GM12873 (cell line): ENCODE measurements around the gene IL17RE.

ENCODE experiments used
- CTCF ChIP-seq: IDR thresholded peaks from 2 replicates; pipeline ENCODE4 v1.5.1; 2012; ENCODE audit warnings: low read depth, mild to moderate bottlenecking, moderate library complexity, low read length, control low read depth; ENCODE audit not compliant: insufficient read depth; ENCODE audit errors: missing control alignments

IL17RE gene

GRCh38 chr3:9951962-9952805 lies 49.5 kb downstream of the IL17RE start, which contains the start of gene PRRT3:
Gene PRRT3, minus strand, starts transcription at chr3:9952408. Its CDS starts 2,293 bp downstream, at chr3:9950115.
- TF ChIP-seq CTCF, result no peak

GRCh38 chr3:9955067-9955502 lies 52.4 kb downstream of the IL17RE start:
- no peak for TF ChIP-seq CTCF

DNA sequence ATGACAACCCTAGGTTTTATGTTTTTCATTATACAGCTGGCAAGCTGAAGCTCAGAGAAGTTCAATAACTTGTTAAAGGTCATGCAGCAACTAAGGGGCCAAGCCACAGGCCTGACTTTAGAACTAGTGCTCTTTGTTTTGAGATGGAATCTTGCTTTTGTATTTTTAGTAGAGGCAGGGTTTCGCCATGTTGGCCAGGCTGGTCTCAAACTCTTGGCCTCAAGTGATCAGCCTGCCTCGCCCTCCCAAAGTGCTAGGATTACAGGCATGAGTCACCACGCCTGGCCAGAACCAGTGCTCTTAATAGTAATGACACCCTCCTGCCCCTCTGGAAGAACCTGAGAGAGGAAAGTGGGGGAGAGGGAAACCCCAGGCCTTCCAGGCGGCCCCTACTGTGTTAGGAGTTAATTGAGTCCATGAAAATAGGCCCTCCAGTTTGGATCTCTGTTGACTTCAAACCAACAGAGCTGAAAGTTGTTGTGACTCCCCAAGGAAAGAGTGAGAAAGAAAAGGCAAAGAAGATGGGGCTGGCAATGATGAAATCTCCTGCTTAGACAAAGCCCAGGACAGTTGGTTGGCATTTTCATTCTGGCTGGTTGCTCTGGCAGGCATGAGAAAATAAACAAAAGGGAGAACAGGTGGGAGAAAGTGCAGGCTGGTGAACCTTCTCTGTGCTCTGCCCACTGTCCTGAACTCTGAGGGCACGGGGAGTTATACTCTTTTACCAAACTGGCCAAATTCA lies 53.1 kb downstream of the IL17RE start:
- no peak for TF ChIP-seq CTCF

GRCh38 chr3:9957214-9957613 lies 54.6 kb downstream of the IL17RE start:
- TF ChIP-seq CTCF, result no peak

DNA sequence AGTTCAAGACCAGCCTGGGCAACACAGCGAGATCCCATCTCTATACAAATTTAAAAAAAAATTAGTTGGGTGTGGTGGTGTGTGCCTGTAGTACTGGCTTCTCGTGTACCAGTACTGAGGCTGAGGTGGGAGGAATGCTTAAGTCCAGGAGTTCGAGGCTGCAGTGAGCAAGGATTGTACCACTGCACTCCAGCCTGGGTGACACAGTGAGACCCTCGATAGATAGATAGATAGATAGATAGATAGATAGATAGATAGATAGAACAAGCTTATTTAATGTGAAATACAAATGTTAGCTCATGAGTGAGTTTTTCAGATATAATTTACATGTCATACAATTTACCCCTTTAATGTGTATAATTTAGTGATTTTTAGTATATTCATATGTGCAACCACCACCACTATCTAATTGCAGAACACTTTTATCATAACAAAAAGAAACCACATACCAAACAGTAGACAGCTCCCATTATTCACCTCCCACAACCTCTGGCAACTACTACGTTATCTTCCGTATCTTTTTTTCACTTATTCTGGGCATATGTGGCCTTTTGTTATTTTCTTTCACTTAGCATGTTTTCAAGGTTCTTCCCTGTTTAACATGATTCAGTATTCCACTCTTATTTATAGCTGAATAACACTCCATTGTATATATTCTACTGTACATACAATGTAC lies 62.7 kb downstream of the IL17RE start:
- TF ChIP-seq CTCF, result no peak
